HL-60 (cell line): ENCODE data around the gene TBC1D16.
"Not testable (repeated sequence)": the region's sequence is repeated elsewhere in the genome, so short reads cannot be mapped to it uniquely, and the experiment has no call there.

Source experiments
- DNase-seq, 2 experiments: peaks; one replicate each; pipeline ENCODE4 v3.0.0-alpha.2; 2010 to 2020; ENCODE audit warnings: low read depth in 1 of 2, low spot score in 1 of 2
- H3K27ac ChIP-seq: fragments of 250-450 bp; sonication (Bioruptor Pico); replicated peaks from 2 replicates; pipeline ENCODE4 v1.5.1; 2020; ENCODE audit warnings: mild to moderate bottlenecking, moderate library complexity
- H3K27me3 ChIP-seq: fragments of 250-450 bp; sonication (Bioruptor Pico); 2 replicates; pipeline ENCODE4 v1.5.1; 2021; ENCODE audit warnings: mild to moderate bottlenecking, moderate library complexity; ENCODE audit not compliant: insufficient read depth, poor library complexity, severe bottlenecking
- H3K4me3 ChIP-seq: replicated peaks from 2 replicates; pipeline ENCODE4 v1.5.1; 2011; ENCODE audit warnings: mild to moderate bottlenecking, control low read depth, low read length; ENCODE audit not compliant: insufficient read depth
- GABPA ChIP-seq: IDR thresholded peaks from 2 replicates; pipeline ENCODE4 v1.6.1; 2012; ENCODE audit warnings: low read depth
- POLR2AphosphoS5 ChIP-seq: IDR thresholded peaks from 2 replicates; pipeline ENCODE4 v1.6.1; 2012; ENCODE audit warnings: low read depth
- SPI1 ChIP-seq: IDR thresholded peaks from 2 replicates; pipeline ENCODE4 v1.6.1; 2012; ENCODE audit warnings: low read depth, mild to moderate bottlenecking, borderline replicate concordance
- TF ChIP-seq, protein P1 (sequence below): IDR thresholded peaks from 2 replicates; pipeline ENCODE4 v1.6.1; 2012; ENCODE audit warnings: low read depth; ENCODE audit not compliant: insufficient replicate concordance
- TF ChIP-seq, protein P2 (sequence below): IDR thresholded peaks from one replicate; pipeline ENCODE4 v1.5.1; 2011; ENCODE audit warnings: low read length, control low read depth, inconsistent platforms; ENCODE audit not compliant: insufficient read depth

The TBC1D16 gene

DNA sequence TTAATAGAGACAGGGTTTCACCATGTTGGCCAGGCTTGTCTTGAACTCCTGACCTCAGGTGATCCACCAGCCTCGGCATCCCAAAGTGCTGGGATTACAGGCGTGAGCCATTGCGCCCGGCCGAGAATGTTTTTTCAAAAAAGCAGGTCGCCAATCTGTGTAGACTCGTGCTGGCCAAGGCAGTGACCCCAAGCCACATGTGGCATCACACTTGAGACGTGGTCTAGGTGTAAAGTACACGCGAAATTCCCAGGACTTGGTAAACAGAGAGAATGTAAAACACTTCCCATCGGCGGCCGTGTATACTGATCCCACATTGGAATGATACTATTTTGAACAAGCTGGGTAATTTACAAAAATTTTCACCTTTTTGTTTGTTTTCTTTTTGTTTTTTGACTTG lies 41.1 kb downstream of the TBC1D16 start:
- TF ChIP-seq SPI1, result no peak
- TF ChIP-seq, protein P1, sequence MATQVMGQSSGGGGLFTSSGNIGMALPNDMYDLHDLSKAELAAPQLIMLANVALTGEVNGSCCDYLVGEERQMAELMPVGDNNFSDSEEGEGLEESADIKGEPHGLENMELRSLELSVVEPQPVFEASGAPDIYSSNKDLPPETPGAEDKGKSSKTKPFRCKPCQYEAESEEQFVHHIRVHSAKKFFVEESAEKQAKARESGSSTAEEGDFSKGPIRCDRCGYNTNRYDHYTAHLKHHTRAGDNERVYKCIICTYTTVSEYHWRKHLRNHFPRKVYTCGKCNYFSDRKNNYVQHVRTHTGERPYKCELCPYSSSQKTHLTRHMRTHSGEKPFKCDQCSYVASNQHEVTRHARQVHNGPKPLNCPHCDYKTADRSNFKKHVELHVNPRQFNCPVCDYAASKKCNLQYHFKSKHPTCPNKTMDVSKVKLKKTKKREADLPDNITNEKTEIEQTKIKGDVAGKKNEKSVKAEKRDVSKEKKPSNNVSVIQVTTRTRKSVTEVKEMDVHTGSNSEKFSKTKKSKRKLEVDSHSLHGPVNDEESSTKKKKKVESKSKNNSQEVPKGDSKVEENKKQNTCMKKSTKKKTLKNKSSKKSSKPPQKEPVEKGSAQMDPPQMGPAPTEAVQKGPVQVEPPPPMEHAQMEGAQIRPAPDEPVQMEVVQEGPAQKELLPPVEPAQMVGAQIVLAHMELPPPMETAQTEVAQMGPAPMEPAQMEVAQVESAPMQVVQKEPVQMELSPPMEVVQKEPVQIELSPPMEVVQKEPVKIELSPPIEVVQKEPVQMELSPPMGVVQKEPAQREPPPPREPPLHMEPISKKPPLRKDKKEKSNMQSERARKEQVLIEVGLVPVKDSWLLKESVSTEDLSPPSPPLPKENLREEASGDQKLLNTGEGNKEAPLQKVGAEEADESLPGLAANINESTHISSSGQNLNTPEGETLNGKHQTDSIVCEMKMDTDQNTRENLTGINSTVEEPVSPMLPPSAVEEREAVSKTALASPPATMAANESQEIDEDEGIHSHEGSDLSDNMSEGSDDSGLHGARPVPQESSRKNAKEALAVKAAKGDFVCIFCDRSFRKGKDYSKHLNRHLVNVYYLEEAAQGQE, result no peak
- Histone ChIP-seq H3K4me3 (no peak overlapping the region), H3K27ac (no peak overlapping the region; the same call in 1 of the 2 replicates), H3K27me3 (peaks cover 10% of the 10 kb centered on the region)
- DNase-seq, result no peak

DNA sequence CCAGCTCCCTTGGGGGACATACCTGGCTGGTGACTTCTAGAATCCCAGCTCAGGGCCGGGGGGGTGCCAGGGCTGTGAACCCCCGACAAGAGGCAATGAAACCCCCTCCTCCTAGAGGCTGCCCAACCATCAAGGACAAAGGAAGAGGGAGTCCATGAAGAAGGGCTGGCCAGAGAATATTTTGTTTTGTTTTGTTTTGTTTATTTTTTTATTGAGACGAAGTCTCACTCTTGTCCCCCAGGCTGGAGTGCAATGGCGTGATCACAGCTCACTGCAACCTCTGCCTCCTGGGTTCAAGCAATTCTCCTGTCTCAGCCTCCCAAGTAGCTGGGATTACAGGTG lies 41.5 kb downstream of the TBC1D16 start:
- not testable (repeated sequence) for H3K4me3 ChIP-seq, DNase-seq, H3K27me3 ChIP-seq
- peak overlapping the region; percentile 53 for H3K27ac ChIP-seq

DNA sequence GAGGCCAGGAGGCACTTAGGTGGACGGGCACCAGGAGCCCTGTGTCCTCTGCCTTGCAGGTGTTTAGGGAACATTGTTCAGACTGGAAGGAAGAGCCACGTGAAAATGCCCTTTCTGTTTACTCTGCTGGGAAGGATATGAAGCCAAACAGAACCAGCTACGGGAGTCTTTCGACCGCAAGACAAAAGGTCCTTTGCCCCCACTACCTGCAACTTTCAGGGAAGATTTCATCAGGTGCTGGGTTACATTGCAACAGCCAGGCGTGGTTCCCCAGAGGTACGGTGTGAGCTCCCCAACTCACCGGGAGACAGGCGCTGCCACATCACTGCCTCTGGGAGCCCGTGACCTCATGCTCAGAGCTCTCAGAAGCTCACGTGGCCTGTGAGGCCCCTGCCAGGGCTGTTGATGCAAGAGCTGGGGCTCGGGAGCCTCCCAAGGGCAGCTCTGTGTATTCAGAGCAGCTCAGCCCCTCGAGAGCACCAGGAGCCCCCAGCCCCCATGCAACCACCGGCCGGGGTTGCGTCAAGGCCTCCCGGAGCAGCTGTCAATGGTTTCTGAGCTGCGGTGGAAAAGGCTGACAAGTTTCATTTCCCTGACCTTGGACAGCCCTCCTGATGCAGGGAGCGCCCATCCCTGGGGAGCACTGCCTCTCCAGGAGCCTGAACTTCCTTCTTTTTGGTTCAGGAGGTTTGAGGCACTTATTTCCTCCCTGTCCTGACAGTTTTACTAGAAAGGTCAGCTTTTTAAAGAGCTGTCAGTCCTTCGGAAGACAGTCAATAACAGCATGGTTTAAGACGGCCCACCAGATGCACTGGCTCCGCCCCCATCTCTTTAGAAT lies 42.1 kb downstream of the TBC1D16 start:
- peak overlapping the region; percentile 53 for H3K27ac ChIP-seq

DNA sequence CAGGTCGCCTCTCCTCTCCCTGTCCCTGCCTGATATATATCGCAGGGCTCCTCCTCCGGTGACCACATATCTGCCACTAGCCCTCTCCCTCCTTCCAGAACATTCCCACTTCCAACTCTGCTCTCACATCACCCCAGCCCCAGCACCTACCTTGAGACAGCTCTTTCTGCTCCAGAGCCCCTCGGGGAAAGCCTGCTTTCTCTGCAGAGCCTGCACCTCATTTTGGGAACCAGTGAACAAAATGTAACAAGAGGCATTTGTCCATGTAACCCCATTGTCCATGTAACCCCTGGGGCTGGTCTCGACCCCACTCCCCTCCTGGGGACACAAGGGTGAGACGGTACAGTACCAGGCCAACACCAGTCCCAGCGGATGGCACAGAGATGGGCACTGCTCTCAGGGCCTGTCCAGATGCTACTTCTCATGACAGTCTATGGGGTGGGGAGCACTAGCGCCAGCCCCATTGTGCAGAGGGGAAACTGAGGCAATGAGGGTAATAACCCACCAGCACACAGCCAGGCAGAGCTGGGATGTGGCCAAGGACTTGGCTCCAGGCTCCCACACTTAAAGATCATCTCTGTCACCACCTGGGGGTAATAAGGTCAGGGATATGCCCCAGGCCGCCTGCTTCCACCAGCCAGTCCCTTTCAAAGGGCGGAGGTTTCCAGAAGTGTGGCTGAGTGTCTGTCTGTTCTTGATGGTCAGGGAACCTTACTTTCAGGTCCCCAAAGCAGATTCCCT lies 42.9 kb downstream of the TBC1D16 start:
- DNase-seq, result no peak
- peaks cover 16% of the 10 kb centered on the region for H3K27me3 ChIP-seq
- H3K4me3 ChIP-seq, result no peak overlapping the region
- TF ChIP-seq POLR2AphosphoS5 (no peak), SPI1 (no peak), GABPA (no peak)
- TF ChIP-seq, protein P2, sequence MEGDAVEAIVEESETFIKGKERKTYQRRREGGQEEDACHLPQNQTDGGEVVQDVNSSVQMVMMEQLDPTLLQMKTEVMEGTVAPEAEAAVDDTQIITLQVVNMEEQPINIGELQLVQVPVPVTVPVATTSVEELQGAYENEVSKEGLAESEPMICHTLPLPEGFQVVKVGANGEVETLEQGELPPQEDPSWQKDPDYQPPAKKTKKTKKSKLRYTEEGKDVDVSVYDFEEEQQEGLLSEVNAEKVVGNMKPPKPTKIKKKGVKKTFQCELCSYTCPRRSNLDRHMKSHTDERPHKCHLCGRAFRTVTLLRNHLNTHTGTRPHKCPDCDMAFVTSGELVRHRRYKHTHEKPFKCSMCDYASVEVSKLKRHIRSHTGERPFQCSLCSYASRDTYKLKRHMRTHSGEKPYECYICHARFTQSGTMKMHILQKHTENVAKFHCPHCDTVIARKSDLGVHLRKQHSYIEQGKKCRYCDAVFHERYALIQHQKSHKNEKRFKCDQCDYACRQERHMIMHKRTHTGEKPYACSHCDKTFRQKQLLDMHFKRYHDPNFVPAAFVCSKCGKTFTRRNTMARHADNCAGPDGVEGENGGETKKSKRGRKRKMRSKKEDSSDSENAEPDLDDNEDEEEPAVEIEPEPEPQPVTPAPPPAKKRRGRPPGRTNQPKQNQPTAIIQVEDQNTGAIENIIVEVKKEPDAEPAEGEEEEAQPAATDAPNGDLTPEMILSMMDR, result no peak
- TF ChIP-seq, protein P1, result no peak
- peak overlapping the region; percentile 53 for H3K27ac ChIP-seq

More for the DNA sequence above, 42.1 kb downstream of the TBC1D16 start:
- Histone ChIP-seq H3K4me3 (no peak overlapping the region), H3K27me3 (peaks cover 14% of the 10 kb centered on the region)
- TF ChIP-seq POLR2AphosphoS5 (peak; percentile 62; the same call in 1 of the 2 replicates), GABPA (no peak)
- TF ChIP-seq, protein P1, result peak; percentile 44
- peak; percentile 82 to 94 for DNase-seq
